ENCODE measurements around the gene CHST14.

GRCh38 chr15:40425681-40426080 lies 45.1 kb upstream of the CHST14 start:
- TF ChIP-seq CTCF (IDR thresholded peaks at IDR 0.05) (no peak), POLR2A (IDR thresholded peaks at IDR 0.05) (no peak)

All from right lobe of liver (tissue), 4 donors.